HG03457 (cell line): ENCODE measurements around the gene RUFY3.
"Not testable (repeated sequence)": the region's sequence is repeated elsewhere in the genome, so short reads cannot be mapped to it uniquely, and the experiment has no call there.

Experiments
- ATAC-seq: cut with Tn5 transposase; IDR thresholded peaks from one replicate; pipeline ENCODE4 v1.9.1; 2021; ENCODE audit warnings: moderate number of reproducible peaks; ENCODE audit not compliant: unreplicated experiment

The RUFY3 gene

DNA sequence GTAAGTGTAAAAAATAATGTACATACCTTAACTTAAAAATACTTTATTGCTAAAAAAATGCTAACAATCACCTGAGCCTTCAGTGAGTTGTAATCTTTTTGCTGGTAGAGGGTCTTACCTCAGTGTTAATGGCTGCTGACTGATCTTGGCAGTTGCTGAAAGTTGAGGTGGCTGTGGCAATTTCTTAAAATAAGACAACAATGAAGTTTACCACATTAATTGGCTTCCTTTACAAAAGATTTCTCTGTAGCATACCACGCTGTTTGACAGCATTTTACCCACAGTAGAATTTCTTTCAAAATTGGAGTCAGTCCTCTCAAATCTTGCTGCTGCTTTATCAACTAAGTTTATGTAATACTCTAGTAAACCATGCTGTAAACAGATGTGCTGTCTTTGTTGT, 47.6 kb downstream of the RUFY3 start:
- not testable (repeated sequence) for ATAC-seq

DNA sequence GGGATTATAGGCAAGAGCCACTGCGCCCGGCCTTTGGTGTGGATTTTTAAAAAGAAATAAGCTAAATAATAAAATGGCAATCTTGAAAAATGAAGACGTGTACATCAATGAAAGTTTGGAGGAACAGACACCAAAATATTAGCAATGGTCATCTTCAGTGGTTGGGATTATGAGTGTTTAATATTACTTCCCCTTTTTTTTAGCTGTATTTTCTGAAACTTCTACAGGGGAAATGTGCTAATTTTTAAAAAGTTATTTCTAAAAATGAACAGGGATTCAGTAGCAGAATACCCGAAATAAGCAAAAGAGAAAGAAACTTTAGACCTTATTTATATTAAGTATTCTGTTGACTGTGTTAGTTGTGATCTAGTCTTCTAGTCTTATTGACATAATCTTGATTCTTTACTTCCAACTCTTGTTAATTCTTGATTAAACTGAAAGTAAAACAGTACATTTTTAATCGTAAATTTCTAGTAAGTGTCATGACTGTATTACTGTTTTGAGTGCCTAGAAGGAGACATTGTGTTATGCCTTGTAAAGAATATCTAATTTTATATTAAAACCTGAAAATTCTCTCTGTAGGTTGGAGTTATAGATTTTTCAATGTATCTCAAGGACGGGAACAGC, 51.3 kb downstream of the RUFY3 start:
- ATAC-seq: no peak

DNA sequence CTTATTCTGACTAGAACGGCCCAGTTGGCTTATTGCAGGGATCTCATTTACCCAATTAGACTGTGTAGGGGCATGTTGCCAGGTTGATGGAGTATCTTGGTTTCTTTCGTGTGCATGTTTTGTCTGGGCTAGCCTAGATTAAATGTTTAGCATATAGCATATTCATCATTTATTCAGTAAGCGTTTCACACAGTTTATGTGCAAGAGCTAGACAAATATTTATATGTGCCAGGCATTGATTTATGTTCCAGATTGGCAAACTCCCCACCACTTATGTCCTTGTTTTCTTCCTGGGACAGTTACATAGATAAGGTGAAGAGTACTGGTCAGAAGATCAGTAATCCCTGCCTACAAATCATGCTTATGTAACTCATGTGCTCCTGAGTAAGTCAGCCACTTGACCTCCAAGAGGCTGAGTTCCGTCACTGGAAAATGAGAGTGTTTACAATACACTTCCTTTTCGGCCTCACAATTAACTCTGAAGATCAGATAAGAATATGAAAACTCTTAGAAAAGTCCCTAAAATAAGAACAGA, 57.2 kb downstream of the RUFY3 start:
- no peak for ATAC-seq

DNA sequence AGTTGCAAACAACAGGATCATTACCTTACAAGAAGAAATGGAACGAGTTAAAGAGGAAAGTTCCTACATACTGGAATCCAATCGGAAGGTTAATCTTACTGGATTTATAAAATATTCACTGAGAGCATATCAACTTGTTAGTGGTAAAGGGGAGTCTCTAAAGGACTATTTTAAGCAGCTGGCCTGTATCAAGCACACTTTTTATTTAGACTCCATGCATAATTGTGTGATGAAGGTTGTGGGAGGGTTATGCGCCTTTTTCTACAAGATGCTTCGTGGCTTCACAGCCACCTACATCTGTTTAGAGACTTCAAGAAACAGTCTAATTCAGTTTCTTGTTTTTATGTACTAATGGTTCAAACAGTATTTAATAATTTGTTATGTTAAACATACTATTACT, 61.3 kb downstream of the RUFY3 start:
- ATAC-seq: no peak

DNA sequence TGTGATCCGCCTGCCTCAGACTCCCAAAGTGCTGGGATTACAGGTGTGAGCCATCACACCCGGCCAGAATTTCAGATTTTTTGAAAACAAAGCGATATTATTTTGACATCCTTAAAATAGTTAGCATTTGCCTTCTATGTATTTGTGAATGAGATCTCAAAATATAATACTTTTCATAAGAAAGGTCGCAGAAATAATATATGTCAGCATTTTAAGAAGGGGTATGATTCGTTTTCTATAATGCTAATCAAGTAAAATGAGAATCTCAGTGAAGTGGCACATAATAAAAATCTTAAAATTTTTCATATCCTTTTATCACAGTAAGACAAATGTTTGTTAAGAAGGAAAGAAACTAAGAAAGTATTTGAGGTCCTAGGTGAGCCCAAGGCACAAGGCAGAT, 65.7 kb downstream of the RUFY3 start:
- no peak for ATAC-seq

DNA sequence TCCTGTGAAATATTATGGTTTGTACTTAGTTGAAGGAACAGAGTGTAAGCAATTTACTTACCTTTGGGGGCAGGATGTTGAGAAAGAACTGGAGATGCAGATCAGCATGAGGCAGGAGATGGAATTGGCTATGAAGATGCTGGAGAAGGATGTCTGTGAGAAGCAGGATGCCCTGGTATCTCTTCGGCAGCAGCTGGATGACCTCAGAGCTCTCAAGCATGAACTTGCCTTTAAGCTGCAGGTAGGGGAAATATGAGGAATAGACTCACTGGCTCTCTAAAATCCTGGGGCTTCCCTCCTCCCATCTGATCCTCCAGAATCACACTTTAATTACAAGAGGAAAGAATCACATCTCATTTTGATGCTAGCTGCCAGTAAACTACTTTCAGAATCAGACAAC, 67.0 kb downstream of the RUFY3 start:
- no peak for ATAC-seq

DNA sequence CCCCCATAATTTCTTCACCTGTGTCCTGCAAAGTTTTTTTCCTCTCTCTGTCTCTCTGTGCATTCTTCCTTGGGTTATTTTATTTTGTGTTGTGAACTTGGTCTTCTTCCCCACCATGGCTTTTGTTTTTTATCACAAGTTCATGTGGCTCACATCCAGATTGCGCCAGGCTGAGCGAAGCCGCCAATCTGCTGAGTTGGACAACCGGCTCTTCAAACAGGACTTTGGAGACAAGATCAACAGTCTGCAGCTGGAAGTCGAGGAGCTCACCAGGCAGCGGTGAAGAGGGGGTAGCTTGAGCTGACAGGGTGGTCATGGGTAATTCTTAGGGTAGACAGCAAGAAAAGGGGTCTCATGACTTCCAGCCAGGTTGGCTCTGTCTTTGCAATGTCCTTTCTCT, 71.9 kb downstream of the RUFY3 start:
- ATAC-seq: no peak

DNA sequence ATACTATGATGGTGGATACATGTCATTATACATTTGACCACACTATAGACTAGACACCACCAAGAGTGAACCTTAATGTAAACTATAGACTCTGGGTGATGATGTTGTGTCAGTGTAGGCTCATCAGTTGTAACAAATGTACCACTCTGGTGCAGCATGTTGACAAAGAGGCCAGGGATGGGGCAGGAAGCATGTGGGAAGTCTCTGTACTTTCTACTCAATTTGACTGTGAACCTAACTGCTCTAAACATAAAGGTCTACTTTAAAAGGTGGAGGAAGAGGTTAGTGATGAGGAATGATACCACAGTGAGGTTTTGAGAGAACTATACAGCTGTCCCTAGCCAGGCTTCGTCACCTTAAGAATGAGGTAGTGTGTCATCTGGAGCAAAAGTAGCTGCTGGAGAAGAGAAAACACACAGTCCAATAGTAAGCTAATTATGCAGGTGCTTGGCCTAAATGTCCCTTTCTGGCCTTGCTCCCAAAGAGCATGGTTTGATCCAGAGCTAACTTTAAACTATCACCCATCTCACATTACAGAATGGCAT, 79.6 kb downstream of the RUFY3 start:
- no peak for ATAC-seq

DNA sequence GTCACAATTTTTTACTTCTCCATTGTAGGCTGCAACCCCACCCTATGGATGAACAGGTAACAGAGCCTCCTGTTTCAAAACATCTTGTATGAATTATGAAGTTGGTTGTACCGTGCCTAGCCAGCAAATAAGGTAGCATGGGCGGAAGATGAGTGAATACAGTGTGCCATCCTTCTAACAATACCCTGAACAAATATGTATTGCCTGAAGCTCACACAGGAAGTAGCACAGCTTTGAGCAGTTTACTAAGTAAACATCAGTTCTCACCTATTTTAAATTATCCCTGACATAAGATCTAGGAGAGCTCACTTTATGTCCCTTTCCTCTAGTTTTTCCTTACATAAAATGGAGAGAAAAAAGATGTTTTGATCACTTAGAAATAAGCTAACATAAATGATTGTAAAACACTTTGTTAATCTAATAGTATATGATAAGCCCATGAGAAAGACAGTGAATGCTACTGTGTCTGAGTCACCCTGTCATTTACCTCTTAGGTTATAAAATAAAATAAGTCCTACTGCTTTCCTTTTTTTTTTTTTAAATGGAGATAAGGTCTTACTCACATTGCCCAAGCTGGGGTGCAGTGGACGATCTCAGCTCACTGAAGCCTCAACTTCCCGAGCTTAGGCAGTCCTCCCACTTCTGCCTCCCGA, 81.3 kb downstream of the RUFY3 start:
- ATAC-seq: no peak

DNA sequence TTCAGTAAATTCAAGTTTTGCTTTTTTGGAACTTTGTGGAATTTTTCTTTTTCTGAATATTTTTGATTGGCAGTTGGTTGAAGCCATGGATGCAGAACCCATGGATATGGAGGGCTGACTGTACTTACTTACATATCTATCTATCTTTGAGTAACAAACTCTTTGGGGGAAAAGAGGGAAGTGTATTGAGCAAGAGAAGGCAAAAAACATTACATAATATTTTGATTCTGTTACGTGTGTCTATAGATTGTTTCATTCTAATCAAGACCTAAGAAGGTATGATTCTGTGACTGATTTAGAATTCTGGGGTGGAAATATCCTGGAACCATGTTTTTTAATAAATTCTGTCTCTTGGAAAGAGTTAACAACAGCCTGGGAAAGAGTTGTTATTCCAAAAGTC, 86.4 kb downstream of the RUFY3 start:
- ATAC-seq: no peak

DNA sequence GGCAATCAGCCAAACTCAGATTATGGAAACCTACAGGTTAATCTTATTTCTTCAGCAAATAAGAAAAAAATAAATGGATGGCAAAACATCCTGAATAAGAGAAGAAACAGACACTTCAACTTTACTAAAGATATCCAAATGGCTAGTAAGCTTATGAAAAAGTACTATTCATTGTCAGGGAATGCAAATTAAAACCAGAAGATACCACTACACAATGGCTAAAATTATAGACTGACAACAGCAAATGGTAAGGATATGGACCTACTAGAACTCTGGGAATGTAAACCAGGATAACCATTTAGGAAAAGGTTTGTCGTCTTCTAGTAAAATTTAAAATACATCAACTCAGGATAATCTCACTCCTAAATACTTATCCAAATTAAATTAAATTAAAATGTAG, 93.6 kb downstream of the RUFY3 start:
- no peak for ATAC-seq

DNA sequence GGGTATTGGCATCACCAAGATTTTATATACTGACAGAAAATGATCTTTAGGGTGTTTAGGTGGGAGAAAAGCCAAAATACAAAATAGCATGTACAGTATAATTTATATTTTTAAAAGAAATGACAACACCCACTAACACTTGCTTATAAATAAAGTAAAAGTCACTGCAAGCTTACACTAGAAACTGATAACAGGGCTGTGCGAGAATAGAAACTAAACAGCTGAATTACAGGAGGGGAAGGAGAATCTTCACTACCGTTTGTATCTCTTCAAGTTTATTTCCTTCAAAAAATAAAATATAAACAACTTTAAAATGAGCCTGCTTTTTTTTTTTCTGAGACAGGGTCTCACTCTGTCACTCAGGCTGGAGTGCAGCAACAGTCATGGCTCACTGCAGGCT, 95.1 kb downstream of the RUFY3 start:
- no peak for ATAC-seq

DNA sequence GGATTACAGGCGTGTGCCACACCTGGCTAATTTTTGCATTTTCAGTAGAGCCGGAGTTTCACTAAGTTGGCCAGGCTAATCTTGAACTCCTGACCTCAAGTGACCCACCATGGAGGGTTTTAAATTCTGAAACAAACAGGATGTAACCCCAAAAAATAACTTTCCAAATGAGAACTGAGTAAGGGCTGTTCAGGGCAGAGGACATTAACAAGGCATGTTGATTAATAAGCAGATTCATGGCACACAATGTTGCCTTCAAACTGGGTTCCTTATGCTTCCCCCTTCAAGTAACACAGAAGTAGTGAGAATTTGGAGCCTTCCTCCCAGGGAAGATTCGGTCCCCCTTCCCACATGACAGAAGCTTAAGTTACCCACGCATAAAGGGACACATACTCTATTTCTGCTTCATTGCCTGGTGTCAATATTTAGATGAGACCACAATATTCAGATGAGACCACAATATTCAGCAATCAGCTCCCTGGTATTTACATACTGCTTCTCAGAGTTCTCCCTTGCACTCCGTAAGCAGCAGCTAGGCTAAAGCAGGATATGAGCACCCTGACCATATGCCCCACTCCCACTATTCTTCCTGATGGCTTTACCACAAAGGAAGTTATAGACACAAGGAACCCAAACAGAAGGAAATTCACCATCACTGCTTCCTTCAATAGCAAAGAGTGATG, 96.5 kb downstream of the RUFY3 start:
- peak; percentile 55 for ATAC-seq

DNA sequence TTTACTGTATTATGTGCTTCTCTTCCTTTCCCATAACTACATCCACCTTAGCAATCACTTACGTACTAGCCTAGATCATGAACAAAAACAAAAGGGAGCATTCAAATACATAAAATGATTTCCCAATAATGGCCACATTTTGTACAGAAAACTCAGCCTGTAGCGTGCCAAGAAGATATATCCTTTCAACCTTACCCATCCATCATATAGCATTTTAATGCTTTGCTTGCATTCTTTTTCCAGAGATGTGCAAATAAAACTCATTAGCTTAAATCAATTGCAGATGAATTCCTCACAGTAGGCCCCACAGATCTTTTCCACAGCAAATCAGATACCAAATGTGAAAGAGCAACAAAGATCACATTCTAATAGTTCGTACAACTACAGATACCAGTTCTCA, 97.2 kb downstream of the RUFY3 start:
- ATAC-seq: no peak

DNA sequence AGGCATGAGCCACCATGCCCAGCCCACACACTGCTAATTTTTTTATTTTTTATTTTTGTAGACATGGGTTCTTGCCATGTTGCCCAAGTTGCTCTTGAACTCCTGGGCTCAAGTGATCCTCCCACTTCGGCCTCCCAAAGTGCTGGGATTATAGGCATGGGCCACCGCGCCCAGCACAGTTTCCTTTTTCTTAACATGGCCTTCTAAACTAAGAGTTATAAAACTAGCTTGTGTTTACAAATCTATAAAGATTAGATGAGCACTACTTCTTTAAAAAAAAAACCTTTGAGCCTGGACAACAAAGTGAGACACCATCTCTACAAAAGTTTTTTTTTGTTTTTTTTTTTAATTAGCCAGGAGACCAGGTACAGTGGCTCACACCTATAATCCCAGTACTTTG, 107.3 kb downstream of the RUFY3 start:
- no peak for ATAC-seq

DNA sequence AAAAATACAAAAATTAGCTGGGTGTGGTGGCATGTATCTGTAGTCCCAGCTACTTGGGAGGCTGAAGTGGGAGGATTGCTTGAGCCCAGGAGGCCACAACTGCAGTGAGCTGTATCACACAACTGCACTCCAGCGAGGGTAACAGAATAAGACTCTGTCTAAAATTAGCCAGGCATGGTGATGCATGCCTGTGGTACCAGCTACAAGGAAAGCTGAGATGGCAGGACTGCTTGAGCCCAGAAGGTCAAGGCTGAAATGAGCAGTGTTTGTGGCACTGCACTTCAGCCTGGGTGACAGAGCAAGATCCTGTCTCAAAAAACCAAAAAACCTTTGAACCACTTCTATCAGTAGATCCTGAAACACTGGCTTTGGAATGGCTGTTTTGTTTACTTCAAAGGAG, 107.7 kb downstream of the RUFY3 start:
- ATAC-seq: no peak

DNA sequence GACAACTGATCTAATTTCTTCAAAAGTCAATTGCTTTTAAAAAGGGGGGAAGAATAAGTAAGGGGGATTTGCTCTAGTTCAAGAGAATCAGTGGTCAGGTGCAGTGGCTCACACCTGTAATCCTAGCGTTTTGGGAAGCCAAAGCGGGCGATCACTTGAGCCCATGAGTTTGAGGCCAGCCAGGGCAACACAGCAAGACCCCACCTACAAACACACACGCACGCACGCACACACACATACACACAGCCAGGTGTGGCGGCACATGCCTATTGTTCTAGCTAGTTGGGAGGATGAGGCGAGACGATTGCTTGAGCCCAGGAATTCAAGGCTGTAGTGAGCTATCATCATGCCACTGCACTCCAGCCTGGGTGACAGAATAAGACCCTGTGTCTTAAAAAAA, 108.3 kb downstream of the RUFY3 start:
- no peak for ATAC-seq

DNA sequence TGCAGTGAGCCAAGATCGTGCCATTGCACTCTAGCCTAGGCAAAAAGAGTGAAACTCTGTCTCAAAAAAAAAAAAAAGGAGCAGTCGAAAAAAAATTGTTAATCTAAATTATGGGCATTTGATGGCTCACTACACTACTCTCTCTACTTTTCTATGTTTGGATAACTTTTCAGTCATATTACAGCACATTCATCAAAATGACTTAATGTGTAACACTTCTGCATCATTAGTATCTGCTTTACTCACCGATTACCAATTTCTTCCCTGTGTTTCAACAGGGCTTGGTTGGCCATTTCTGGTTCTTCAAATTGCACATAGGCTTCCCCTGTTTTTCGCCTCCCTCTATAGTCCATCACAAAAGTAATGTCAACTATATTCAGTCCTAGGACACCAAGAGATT, 109.5 kb downstream of the RUFY3 start:
- ATAC-seq: no peak

DNA sequence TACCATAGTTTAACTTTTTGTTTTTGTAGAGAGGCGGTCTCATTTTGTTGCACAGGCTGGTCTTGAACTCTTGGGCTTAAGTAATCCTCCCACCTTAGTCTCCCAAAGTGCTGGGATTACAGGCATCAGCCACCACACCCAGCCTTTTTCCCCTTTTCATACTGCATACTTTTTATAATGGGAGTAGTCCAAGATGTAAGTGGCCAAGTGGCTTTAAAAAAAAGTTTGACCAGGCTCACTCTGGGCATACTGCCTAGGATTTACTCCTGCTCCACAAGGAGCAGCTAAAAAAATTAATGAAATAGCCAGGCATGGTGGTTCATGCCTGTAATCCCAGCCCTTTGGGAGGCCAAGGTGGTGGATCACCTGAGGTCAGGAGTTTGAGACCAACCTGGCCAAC, 111.9 kb downstream of the RUFY3 start:
- no peak for ATAC-seq

DNA sequence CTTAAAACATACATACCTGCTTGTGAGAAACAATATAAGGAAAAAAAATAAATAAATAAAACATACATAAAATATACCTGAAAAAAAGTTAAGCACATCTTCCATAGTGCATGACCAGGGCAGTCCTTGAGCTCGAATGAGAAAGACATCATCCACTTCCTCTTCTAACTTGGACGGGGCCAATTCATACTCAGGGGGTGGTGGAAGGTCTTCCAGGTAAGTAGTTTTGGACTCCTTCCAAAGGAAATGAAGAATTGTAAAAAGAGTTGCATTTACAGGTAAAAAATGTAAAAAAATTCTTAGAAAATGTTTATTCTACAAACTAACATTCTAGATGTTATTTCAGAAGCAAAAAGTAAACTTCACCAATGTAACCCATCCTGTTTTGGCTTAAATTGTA, 114.3 kb downstream of the RUFY3 start:
- ATAC-seq: no peak

DNA sequence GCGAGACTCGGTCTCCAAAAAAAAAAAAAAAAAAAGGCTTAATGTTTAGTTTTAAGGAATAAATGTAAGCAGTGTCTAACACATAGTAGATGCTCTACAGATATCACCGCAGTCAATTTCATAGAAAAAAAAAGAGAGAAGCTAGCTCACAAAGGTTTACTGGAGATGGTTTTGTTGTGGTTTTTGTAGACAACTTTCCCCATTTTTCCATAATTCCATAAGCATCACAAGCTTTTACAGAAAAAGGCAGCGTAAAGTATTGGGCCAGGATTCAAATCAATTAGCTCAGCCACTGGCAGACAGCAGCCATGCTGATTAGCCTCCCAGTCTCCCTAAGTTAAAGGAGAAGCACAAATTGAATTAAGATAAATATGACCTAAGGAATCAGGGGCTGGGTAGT, 116.4 kb downstream of the RUFY3 start:
- ATAC-seq: no peak
